GM12864 (cell line): ENCODE measurements around the gene CRYBB1.

Experiments used
- DNase-seq: peaks from one replicate; pipeline ENCODE4 v3.0.0-alpha.2; 2011; ENCODE audit warnings: low read depth
- H3K4me3 ChIP-seq: 2 replicates; pipeline ENCODE4 v1.5.1; 2011; ENCODE audit warnings: mild to moderate bottlenecking, low read depth, low read length, control low read depth
- TF ChIP-seq, protein P1 (sequence below): IDR thresholded peaks from 2 replicates; pipeline ENCODE4 v1.5.1; 2011; ENCODE audit warnings: low read depth, mild to moderate bottlenecking, moderate library complexity, low read length, control low read depth, inconsistent platforms; ENCODE audit errors: missing control alignments

Gene CRYBB1

DNA sequence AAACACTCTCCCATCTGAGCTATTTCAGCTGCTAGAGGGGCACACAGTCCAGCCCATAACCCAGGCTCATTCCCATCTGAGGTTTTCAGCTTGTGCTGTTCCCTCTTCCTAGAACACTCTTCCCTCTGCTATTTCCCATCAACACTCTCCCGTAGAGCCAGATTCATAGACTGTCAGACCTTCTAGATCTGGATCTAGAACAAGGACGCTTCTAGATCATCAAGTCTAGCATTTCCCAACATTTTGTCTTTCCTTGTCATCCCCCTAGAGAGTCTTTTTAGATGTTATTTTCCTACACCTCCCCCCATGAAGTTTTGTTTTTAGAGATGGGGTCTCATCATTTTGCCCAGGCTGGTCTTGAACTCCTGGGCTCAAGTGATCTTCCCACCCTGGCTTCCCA is 17.3 kb upstream of the CRYBB1 start:
- DNase-seq, result no peak
- TF ChIP-seq, protein P1, sequence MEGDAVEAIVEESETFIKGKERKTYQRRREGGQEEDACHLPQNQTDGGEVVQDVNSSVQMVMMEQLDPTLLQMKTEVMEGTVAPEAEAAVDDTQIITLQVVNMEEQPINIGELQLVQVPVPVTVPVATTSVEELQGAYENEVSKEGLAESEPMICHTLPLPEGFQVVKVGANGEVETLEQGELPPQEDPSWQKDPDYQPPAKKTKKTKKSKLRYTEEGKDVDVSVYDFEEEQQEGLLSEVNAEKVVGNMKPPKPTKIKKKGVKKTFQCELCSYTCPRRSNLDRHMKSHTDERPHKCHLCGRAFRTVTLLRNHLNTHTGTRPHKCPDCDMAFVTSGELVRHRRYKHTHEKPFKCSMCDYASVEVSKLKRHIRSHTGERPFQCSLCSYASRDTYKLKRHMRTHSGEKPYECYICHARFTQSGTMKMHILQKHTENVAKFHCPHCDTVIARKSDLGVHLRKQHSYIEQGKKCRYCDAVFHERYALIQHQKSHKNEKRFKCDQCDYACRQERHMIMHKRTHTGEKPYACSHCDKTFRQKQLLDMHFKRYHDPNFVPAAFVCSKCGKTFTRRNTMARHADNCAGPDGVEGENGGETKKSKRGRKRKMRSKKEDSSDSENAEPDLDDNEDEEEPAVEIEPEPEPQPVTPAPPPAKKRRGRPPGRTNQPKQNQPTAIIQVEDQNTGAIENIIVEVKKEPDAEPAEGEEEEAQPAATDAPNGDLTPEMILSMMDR, result no peak
- H3K4me3 ChIP-seq, result no peak overlapping the region

DNA sequence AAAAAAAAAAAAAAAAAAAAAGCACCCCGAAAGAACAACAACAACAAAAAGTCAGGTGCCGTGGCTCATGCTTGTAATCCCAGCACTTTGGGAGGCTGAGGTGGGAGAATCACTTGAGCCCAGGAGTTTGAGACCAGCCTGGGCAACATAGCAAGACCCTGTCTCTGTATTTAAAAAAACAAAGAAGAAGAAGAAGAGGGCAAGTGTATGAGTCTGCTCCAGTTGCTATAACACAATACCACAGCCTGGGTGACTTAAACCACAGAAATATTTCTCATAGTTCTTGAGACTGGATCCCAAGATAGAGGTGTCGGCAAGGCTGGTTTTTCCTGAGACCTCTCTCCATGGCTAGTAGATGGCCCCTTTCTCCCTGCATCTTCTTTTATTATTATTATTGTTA is 16.4 kb upstream of the CRYBB1 start:
- DNase-seq, result no peak
- H3K4me3 ChIP-seq, result no peak overlapping the region
- TF ChIP-seq, protein P1, result no peak

DNA sequence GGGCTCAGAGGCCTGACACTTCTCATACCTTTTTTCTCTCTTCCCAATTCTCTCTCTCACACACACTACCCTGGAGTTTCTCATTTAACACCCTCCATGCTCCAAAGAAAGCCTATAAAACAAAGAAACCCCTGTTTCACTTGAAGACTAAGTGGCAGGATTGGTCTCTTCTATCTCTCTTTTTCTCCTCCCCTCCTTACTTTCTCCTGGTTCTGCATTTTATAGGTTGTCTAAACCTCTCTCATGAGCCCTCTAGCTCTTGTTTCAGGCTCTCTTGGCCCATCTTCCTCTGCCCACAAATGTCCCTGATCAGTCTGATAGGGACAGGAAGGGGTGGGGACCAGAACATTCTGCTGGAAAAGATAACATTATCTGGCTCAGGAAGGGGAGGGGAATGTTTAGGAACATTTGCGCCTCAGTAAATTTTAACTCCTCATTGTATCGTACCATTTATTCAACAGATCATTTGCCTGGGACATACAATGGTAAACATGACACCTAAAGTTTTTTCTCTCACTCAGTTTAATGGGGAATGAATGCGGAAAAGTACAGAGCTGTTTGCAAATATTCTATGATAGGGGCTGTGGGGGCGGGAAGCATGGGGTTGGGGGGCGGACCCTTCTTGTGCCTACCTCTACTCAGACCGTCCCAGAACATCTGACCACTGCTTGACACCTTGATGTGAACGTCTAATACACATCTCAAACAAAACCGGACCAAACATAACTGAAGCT is 14.8 kb upstream of the CRYBB1 start:
- TF ChIP-seq, protein P1, result no peak
- DNase-seq, result no peak
- no peak overlapping the region for H3K4me3 ChIP-seq

DNA sequence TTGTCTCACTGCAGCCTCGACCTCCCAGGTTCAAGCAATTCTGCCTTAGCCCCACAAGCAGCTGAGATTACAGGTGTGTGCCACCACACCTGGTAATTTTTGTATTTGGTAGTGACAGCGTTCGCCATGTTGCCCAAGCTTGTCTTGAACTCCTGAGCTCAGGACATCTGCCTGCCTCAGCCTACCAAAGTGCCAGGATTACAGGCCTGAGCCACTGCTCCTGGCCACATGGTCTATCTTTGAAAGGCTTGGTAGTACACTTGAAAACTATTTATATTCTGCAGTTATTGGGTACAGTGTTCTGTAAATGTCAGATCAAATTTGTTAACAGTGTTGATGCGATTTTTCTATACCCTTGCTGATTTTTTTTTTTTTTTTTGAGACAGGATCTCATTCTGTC is 13.5 kb upstream of the CRYBB1 start:
- H3K4me3 ChIP-seq, result no peak overlapping the region
- TF ChIP-seq, protein P1, result no peak
- DNase-seq, result no peak

DNA sequence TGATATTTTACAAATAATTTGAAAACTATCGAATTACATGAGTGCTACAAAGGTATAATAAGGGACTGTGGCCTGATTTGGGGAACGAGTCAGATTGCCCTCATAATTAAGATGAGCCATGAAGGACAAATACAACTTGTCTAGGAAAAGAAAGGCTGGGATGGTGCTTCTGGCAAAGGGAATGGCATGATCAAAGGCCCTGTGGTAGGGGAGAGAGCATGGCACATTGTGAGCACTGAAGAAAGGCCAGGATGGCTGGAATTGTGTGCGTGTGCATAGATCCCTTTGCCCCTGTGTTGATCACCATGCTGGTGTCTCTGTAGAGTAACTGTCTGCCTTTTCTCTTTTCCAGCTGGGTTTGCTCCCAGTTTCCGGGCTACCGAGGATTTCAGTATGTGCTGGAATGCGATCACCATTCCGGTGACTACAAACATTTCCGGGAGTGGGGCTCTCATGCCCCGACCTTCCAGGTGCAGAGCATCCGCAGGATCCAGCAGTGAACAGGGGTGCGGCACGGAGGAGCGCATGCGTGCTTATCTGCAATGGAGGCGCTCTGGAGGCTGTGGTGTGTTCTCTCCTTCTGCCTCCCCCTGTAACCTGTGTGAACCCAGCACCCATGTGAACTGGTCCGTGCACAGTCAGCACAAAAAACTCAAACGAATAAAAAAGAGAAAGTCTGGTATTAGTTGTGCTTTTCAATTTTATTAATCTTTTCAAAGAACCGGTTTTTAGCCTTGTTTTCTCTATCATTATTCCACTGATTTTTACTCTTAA is 12.3 kb upstream of the CRYBB1 start:
- no peak for DNase-seq
- TF ChIP-seq, protein P1, result no peak
- no peak overlapping the region for H3K4me3 ChIP-seq

DNA sequence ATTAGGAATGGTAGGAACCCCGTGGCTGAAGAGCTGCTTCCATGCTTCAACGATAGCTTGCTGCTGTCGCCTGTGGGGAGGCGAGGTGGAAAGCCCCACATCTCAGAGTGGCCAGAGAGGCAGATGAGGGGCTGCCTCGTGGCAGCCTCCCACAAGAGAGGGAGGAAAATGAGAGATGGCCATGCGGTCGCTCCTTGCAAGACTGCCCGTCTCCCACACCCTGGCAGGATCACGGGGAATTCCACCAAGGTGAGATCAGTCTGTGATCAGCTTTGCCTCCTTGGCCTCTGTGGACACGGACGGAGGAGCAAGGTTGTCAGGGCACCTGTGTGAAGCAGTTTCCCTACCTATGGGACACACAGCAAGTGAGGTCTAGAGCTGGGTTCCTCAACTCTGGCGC is 7.0 kb upstream of the CRYBB1 start:
- DNase-seq, result no peak
- no peak overlapping the region for H3K4me3 ChIP-seq
- TF ChIP-seq, protein P1, result no peak
